ENCODE results near the gene PTCRA. TPM values are rescaled to one million over a fixed set of nuclear protein-coding genes. Genes with fewer than 3 reads are reported as not detected.

The PTCRA gene
- polyA plus RNA-seq, 1 experiment: not detected

DNA sequence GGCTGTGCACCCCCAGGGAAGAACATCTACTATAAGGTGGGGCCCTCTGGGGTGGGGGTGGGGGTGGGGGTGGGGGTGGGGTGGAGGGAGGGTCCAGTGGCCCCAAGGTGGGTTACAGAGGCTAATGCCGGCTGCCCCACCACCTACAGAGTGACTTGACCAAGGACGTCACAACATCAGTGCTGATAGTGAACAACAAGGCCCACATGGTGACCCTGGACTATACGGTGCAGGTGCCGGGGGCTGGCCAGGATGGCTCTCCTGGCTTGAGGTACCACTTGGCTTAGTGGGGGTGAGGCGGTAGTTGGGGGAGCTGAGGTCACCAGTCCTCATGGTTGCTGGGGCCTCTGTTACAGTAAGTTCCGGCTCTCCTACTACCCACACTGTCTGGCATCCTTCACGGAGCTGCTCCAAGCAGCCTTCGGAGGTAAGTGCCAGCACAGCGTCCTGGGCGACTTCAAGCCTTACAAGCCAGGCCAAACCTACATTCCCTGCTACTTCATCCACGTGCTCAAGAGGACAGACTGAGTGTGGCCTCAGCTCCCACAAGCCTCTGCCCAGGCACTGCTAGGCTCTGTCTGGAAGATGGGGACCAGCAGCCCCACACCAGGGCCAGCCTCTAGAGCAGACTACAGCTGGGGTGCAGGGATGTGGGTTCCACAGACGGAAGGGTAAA lies 47.5 kb downstream of the PTCRA start:
- TF ChIP-seq, protein P1, sequence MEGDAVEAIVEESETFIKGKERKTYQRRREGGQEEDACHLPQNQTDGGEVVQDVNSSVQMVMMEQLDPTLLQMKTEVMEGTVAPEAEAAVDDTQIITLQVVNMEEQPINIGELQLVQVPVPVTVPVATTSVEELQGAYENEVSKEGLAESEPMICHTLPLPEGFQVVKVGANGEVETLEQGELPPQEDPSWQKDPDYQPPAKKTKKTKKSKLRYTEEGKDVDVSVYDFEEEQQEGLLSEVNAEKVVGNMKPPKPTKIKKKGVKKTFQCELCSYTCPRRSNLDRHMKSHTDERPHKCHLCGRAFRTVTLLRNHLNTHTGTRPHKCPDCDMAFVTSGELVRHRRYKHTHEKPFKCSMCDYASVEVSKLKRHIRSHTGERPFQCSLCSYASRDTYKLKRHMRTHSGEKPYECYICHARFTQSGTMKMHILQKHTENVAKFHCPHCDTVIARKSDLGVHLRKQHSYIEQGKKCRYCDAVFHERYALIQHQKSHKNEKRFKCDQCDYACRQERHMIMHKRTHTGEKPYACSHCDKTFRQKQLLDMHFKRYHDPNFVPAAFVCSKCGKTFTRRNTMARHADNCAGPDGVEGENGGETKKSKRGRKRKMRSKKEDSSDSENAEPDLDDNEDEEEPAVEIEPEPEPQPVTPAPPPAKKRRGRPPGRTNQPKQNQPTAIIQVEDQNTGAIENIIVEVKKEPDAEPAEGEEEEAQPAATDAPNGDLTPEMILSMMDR (IDR thresholded peaks at IDR 0.05; ENCODE audit: insufficient read depth, low read depth, low read length): no peak
- Histone ChIP-seq H3K36me3 (ENCODE audit: control insufficient read depth, insufficient read depth, low read length) (peaks cover 23% of the 10 kb centered on the region), H3K4me3 (ENCODE audit: low read depth, low read length) (no peak overlapping the region), H3K27me3 (ENCODE audit: control insufficient read depth, insufficient read depth, low read length) (no peaks in the 10 kb centered on the region)
- CTCF ChIA-PET: interaction anchor here (0.8 to 3.2 kb wide), 6 partner anchors 11 to 53 kb away, joined by 3 to 12 read pairs (median 3); no protein-coding TSS in a partner anchor
- no peak for DNase-seq (ENCODE audit: low read depth)
- POLR2A ChIA-PET: no interaction called here

DNA sequence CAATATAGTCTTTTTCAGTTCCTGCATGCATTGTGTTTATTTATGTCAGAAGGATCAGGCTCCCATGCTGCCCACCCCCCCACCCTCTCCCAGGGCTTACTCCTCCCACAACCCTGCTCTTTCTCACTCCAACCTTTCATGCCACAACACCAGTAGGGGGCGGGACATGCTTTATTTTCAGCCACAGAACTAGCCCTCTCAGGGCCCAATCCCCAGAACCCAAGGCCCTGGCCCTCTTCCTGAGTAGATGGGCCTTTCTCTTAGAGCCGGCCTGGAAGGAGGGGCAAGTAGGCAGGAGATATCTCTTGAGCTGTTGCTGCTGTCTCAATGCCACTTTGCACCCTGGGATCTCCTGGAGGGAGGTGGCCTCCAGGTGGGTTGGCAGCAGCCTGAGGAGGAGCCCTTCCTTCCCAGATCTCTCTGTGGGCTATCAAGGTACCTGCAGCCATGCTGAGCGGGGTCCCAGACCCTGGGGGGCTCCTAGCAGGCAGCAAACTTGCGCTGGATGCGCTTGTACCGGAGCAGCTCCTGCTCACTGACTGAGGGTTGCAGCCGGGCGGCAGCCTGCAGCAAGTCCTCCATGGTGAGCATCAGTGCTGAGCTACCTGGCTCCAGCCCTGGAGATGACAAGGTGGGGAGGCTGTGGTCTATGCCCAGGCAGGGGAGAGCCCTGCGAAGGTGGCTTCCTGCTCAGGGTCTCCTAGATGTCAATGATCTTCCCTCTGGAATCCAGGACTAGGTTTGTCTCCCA lies 48.2 kb downstream of the PTCRA start:
- POLR2A ChIA-PET: no interaction called here
- Histone ChIP-seq H3K4me3 (ENCODE audit: low read depth, low read length) (no peak overlapping the region), H3K27me3 (ENCODE audit: control insufficient read depth, insufficient read depth, low read length) (no peaks in the 10 kb centered on the region), H3K36me3 (ENCODE audit: control insufficient read depth, insufficient read depth, low read length) (peaks cover 23% of the 10 kb centered on the region)
- TF ChIP-seq, protein P1 (IDR thresholded peaks at IDR 0.05; ENCODE audit: insufficient read depth, low read depth, low read length): peak; percentile 45
- no peak for DNase-seq (ENCODE audit: low read depth)
- CTCF ChIA-PET: interaction anchor here (0.8 to 3.2 kb wide), 7 partner anchors 10 to 180 kb away, joined by 3 to 12 read pairs (median 3); no protein-coding TSS in a partner anchor

DNA sequence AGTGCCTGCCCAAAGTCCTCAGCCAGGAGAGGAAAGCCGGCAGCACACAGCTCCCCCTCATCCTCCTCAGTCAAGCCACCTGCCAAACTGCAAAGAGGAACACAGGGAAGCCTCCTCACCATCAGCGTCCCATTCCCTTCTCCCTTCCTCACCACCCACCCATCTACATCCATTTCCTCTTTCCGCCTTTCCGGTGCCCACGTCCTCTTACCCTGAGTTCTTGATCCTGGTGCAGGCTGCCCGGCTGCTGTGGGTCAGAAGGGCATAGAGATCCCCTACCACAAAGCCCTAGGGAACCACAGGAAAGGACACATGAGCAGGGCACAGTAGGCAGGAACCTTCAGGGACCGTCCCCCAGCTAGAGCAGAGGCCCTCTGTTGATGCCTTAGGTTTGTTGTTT lies 50.7 kb downstream of the PTCRA start:
- TF ChIP-seq, protein P1 (IDR thresholded peaks at IDR 0.05; ENCODE audit: insufficient read depth, low read depth, low read length): no peak
- ChIA-PET POLR2A (no interaction called here), CTCF (interaction anchor here (3.2 kb wide), 1 partner anchor 8 kb away, joined by 12 read pairs; no protein-coding TSS in a partner anchor)
- no peak overlapping the region for H3K4me3 ChIP-seq (ENCODE audit: low read depth, low read length)
- H3K27me3 ChIP-seq (ENCODE audit: control insufficient read depth, insufficient read depth, low read length): no peaks in the 10 kb centered on the region
- peaks cover 23% of the 10 kb centered on the region for H3K36me3 ChIP-seq (ENCODE audit: control insufficient read depth, insufficient read depth, low read length)
- no peak for DNase-seq (ENCODE audit: low read depth)

DNA sequence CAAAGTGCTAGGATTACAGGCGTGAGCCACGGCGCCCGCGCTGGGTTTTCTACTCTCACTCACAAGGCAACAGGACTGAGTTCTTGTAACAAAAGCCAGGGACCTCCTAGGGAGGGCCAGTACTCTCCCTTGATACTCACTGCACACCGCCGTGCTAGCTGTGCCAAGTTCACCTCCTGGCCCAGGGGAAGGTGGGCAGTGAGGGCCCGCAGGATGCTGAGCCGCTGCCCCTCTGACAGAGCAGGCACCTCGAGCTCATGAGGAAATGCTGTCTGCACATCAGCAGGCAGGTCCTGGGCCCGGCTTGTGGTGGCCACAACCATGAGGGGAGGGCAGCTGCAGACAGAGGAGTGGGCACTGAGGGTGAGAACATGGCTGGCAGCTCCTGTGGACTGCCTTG lies 51.4 kb downstream of the PTCRA start:
- Histone ChIP-seq H3K36me3 (ENCODE audit: control insufficient read depth, insufficient read depth, low read length) (peaks cover 23% of the 10 kb centered on the region), H3K27me3 (ENCODE audit: control insufficient read depth, insufficient read depth, low read length) (no peaks in the 10 kb centered on the region), H3K4me3 (ENCODE audit: low read depth, low read length) (no peak overlapping the region)
- TF ChIP-seq, protein P1 (IDR thresholded peaks at IDR 0.05; ENCODE audit: insufficient read depth, low read depth, low read length): no peak
- DNase-seq (ENCODE audit: low read depth): no peak
- CTCF ChIA-PET: interaction anchor here (0.8 kb wide), 1 partner anchor 50 kb away, joined by 3 read pairs; no protein-coding TSS in a partner anchor
- POLR2A ChIA-PET: no interaction called here

DNA sequence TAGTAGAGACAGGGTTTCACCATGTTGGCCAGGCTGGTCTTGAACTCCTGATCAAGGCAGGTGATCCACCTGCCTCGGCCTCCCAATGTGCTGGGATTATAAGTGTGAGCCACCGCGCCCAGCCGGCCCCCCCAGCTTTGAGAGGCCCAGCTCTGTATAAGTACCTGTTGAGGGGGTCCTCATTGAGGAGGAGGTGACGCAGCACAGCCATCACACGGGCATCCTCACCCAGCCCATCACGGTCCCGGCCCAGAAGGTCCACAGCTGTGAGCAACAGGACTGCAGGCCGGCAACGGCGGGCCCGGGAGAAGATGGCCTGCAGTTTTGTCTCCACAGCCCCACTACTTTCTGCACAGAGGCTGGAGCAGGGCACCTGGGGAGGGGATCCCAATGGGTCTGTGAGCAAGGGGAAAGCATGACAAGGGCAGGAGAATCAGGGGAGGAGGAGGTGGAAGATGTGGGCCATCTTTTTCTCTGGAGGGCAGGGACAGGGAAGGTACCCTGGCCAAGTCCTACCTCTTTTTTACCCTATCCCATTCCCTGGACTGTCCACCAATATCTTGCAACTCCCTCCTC lies 52.4 kb downstream of the PTCRA start:
- POLR2A ChIA-PET: interaction anchor here (0.5 kb wide), 1 partner anchor 50 kb away, joined by 9 read pairs; no protein-coding TSS in a partner anchor
- H3K36me3 ChIP-seq (ENCODE audit: control insufficient read depth, insufficient read depth, low read length): peaks cover 20% of the 10 kb centered on the region
- H3K4me3 ChIP-seq (ENCODE audit: low read depth, low read length): no peak overlapping the region
- no peak for DNase-seq (ENCODE audit: low read depth)
- TF ChIP-seq, protein P1 (IDR thresholded peaks at IDR 0.05; ENCODE audit: insufficient read depth, low read depth, low read length): no peak
- CTCF ChIA-PET: interaction anchor here (0.8 to 1.3 kb wide), 2 partner anchors 51 to 203 kb away, joined by 3 read pairs; partner anchors contain the start of gene SRF
- H3K27me3 ChIP-seq (ENCODE audit: control insufficient read depth, insufficient read depth, low read length): no peaks in the 10 kb centered on the region

All from BJ (cell line).